Endothelial cell (in vitro differentiated cells): ENCODE results near the gene CLDN7. TPM values are rescaled to one million over a fixed set of nuclear protein-coding genes. Genes with fewer than 3 reads are reported as not detected.

Experiments used
- DNase-seq: peaks from one replicate; pipeline ENCODE4 v3.0.0; 2021; ENCODE audit warnings: low spot score
- H3K27ac Mint-ChIP-seq: one replicate; pipeline ENCODE4 v1.8.0; 2021; ENCODE audit warnings: mixed read lengths, inconsistent platforms; ENCODE audit not compliant: unreplicated experiment
- H3K27me3 Mint-ChIP-seq: one replicate; pipeline ENCODE4 v1.8.0; 2021; ENCODE audit warnings: mild to moderate bottlenecking, moderate library complexity, mixed read lengths, inconsistent platforms; ENCODE audit not compliant: unreplicated experiment
- H3K36me3 Mint-ChIP-seq: one replicate; pipeline ENCODE4 v1.8.0; 2021; ENCODE audit warnings: mild to moderate bottlenecking, low read depth, mixed read lengths, inconsistent platforms; ENCODE audit not compliant: unreplicated experiment
- H3K4me1 Mint-ChIP-seq: one replicate; pipeline ENCODE4 v1.8.0; 2021; ENCODE audit warnings: mild to moderate bottlenecking, mixed read lengths, inconsistent platforms; ENCODE audit not compliant: unreplicated experiment
- H3K4me3 Mint-ChIP-seq: one replicate; pipeline ENCODE4 v1.8.0; 2021; ENCODE audit warnings: mild to moderate bottlenecking, mixed read lengths, inconsistent platforms; ENCODE audit not compliant: unreplicated experiment
- H3K9me3 Mint-ChIP-seq: one replicate; pipeline ENCODE4 v1.8.0; 2021; ENCODE audit warnings: mixed read lengths, inconsistent platforms; ENCODE audit not compliant: unreplicated experiment
- CTCF ChIP-seq: fragments of 200-600 bp; sonication (generic); IDR thresholded peaks from one replicate; pipeline ENCODE4 v1.5.0; 2021; ENCODE audit warnings: antibody characterized with exemption; ENCODE audit not compliant: unreplicated experiment
- total RNA-seq: library from RNA; stranded (reverse); fragmentation: NEBNext Ultra II Directional; extraction: Animal tissue kit (Norgen Biotek cat#: 25700); gene quantifications from one replicate; pipeline ENCODE4 v1.2.1, GENCODE V29; 2021; ENCODE audit not compliant: unreplicated experiment

CLDN7 gene
- total RNA-seq, 1 donor from 2014 or later, result 65.7 TPM

- Mint-ChIP-seq H3K9me3 (no peaks in the 10 kb centered on the region), H3K36me3 (peaks cover 45% of the 10 kb centered on the region), H3K27me3 (peaks cover 27% of the 10 kb centered on the region), H3K4me3 (peak within 1 kb of the TSS; percentile 99), H3K4me1 (peaks cover 28% of the 10 kb centered on the region), H3K27ac (peak within 1 kb of the TSS; percentile 86)
- no peak for TF ChIP-seq CTCF
- peak; percentile 89 for DNase-seq
Observed at GRCh38 chr17:7234083-7234951, 28.0 kb downstream of the CLDN7 start, which contains the start of gene DVL2. Gene DVL2 (minus strand): TSS chr17:7234517. CDS start chr17:7234262, 255 bp downstream.

- Mint-ChIP-seq H3K27ac (peak overlapping the region; percentile 86), H3K9me3 (no peaks in the 10 kb centered on the region), H3K4me3 (peak overlapping the region; percentile 99), H3K4me1 (peaks cover 28% of the 10 kb centered on the region), H3K36me3 (peaks cover 51% of the 10 kb centered on the region), H3K27me3 (peaks cover 27% of the 10 kb centered on the region)
- no peak for TF ChIP-seq CTCF
- no peak for DNase-seq
Observed at GRCh38 chr17:7233701-7234082, 28.6 kb downstream of the CLDN7 start.

- Mint-ChIP-seq H3K36me3 (peaks cover 57% of the 10 kb centered on the region), H3K27ac (no peak overlapping the region), H3K4me3 (peak overlapping the region; percentile 68), H3K9me3 (no peaks in the 10 kb centered on the region), H3K4me1 (peaks cover 25% of the 10 kb centered on the region), H3K27me3 (peaks cover 24% of the 10 kb centered on the region)
- DNase-seq, result no peak
- TF ChIP-seq CTCF, result no peak
Observed at GRCh38 chr17:7232114-7232513, 30.2 kb downstream of the CLDN7 start.

- peaks cover 17% of the 10 kb centered on the region for H3K4me1 Mint-ChIP-seq
- H3K36me3 Mint-ChIP-seq, result peaks cover 36% of the 10 kb centered on the region
- no peaks in the 10 kb centered on the region for H3K9me3 Mint-ChIP-seq
- no peak overlapping the region for H3K27ac Mint-ChIP-seq
- peaks cover 21% of the 10 kb centered on the region for H3K27me3 Mint-ChIP-seq
- no peak for TF ChIP-seq CTCF
- no peak for DNase-seq
- peak overlapping the region; percentile 18 for H3K4me3 Mint-ChIP-seq
Observed at GRCh38 chr17:7229504-7229903, 32.8 kb downstream of the CLDN7 start.

GRCh38 chr17:7228920-7229319 is 33.4 kb downstream of the CLDN7 start:
- peaks cover 17% of the 10 kb centered on the region for H3K4me1 Mint-ChIP-seq
- peaks cover 36% of the 10 kb centered on the region for H3K36me3 Mint-ChIP-seq
- H3K4me3 Mint-ChIP-seq, result peak overlapping the region; percentile 25
- no peaks in the 10 kb centered on the region for H3K9me3 Mint-ChIP-seq
- H3K27me3 Mint-ChIP-seq, result peaks cover 20% of the 10 kb centered on the region
- H3K27ac Mint-ChIP-seq, result no peak overlapping the region
- no peak for TF ChIP-seq CTCF
- no peak for DNase-seq
